B cell (primary cell): ENCODE measurements around the gene IGSF9B.

Source experiments
- CTCF ChIP-seq: fragments of 200-600 bp; IDR thresholded peaks from one replicate; pipeline ENCODE4 v1.8.0; 2022; ENCODE audit warnings: antibody characterized with exemption, mild to moderate bottlenecking
- EZH2 ChIP-seq: IDR thresholded peaks from 2 replicates; pipeline ENCODE4 v1.6.1; 2012; ENCODE audit warnings: borderline replicate concordance, low read depth, mild to moderate bottlenecking, moderate library complexity, low read length; ENCODE audit not compliant: insufficient read depth, poor library complexity, severe bottlenecking

GRCh38 chr11:133896028-133896427 is 60.7 kb downstream of the IGSF9B start:
- TF ChIP-seq EZH2 (no peak), CTCF (no peak)
